Tibial nerve (tissue), 4 donors: ENCODE data around the gene MYO5C. TPM values are rescaled to one million over a fixed set of nuclear protein-coding genes. Genes with fewer than 3 reads are reported as not detected.
"Not testable (repeated sequence)": the region's sequence is repeated elsewhere in the genome, so short reads cannot be mapped to it uniquely, and the experiment has no call there.

Experiments used
- DNase-seq, 2 donors: peaks; one replicate each; pipeline ENCODE4 v3.0.0-alpha.2; 2019; ENCODE audit warnings: low spot score in 2 of 2
- H3K27ac ChIP-seq, 4 donors: fragments of 200-600 bp; sonication (generic) in 3 of 4; one replicate each; pipeline ENCODE4 v1.5.1; 2017 to 2019; ENCODE audit warnings: mild to moderate bottlenecking in 1 of 4
- H3K27me3 ChIP-seq, 2 donors: fragments of 200-600 bp; sonication (generic) in 1 of 2; one replicate each; pipeline versions ENCODE4 v1.5.1 to v1.6.0; 2017 to 2019
- H3K36me3 ChIP-seq, 3 donors: fragments of 200-600 bp; sonication (generic); one replicate each; pipeline ENCODE4 v1.5.1; 2018 to 2019
- H3K4me1 ChIP-seq, 4 donors: fragments of 200-600 bp; sonication (generic) in 3 of 4; one replicate each; pipeline ENCODE4 v1.5.1; 2017 to 2019
- H3K4me3 ChIP-seq, 4 donors: fragments of 200-600 bp; sonication (generic) in 3 of 4; one replicate each; pipeline ENCODE4 v1.5.1; 2017 to 2019; ENCODE audit warnings: mild to moderate bottlenecking in 1 of 4, moderate library complexity in 1 of 4
- H3K9me3 ChIP-seq, 4 donors: fragments of 200-600 bp; sonication (generic) in 3 of 4; one replicate each; pipeline ENCODE4 v1.5.1; 2017 to 2019
- EP300 ChIP-seq, 2 donors: sonication (generic); formaldehyde crosslinking; IDR thresholded peaks; one replicate each; pipeline ENCODE4 v1.6.1; 2017; ENCODE audit warnings: antibody characterized with exemption in 2 of 2, mild to moderate bottlenecking in 1 of 2
- POLR2A ChIP-seq, 2 donors: fragments of 450-650 bp; IDR thresholded peaks; one replicate each; pipeline ENCODE4 v1.6.1; 2017; ENCODE audit warnings: antibody characterized with exemption in 2 of 2, mild to moderate bottlenecking in 2 of 2, moderate library complexity in 2 of 2
- WGBS, 2 donors: methylation state at CpG; one replicate each; pipeline ENCODE4 v1.1.5; 2018; 5-methylcytosine and 5-hydroxymethylcytosine counted together
- total RNA-seq, 4 donors: library from RNA; depleted of rRNA; stranded (reverse); fragments of >200 nt; gene quantifications; one replicate each; pipeline ENCODE4 v1.1.0, GENCODE V29; 2016
- TF ChIP-seq, protein P1 (sequence below), 5 experiments: fragments of 200-600 bp in 3 of 5; fragments of 450-650 bp in 2 of 5; sonication (generic) in 3 of 5; IDR thresholded peaks; one replicate each; pipeline ENCODE4 v1.5.1; 2016 to 2019; ENCODE audit warnings: antibody characterized with exemption in 5 of 5, mild to moderate bottlenecking in 3 of 5, moderate library complexity in 2 of 5

Gene MYO5C
- total RNA-seq, 4 donors from 2014 or later = 9.8 to 39.3 (median 12.6) TPM

DNA sequence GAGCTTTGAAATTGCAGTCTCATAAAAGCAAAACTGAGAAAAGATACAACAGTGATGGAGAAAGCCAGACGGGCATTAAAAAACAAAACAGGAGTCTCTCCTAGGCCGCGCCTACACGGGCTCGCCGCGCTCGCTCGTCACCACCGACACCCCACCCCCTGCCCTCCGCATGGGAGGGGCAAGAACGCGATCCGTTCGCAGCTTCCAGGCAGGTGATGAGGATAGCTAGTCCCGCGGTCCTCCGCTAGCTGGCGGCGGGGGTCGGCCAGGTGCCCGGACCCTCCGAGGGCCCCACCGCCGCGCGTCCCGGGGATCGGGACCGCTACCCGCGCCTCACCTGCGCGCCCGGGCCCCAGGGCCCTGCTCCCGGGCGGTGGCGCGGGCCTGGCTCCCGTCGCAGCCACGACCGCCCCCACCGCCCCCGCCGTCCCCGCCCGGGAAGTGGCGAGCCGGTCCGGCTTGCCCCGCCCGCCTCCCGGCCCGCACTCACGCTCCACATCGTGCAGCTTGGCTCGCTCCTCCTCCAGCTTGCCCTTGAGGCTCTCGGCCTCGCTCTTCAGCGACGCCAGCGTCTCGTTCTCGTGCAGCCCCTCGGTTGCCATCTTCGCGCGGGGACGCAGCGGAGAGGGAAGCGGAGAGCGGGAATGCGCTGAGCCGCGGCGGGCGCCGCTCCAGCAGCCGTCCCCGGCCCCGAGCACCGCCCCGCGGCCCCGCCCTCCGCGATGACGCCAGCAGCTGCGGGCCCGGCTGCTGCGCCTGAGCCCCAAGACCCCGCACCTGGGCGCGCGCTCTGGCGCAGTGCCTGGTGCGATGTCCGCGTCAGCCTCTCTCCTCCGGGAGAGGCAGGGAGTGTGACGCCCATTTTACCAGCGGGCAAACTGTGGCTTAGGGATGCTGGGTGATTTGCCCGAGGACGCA is 116.1 kb downstream of the MYO5C start:
- 1% methylated on average over 23 to 74 of the region's 105 CpGs for WGBS, 2 donors
- H3K27ac ChIP-seq = peak overlapping the region; percentile 50 to 92 (median 74)
- no peaks in the 10 kb centered on the region for H3K27me3 ChIP-seq
- DNase-seq = peak; percentile 52 to 62
- no peaks in the 10 kb centered on the region for H3K36me3 ChIP-seq
- TF ChIP-seq EP300 (IDR thresholded peaks at IDR 0.05) (peak; percentile 26 to 44), POLR2A (IDR thresholded peaks at IDR 0.05) (peak in 1 of 2 donors; percentile 32)
- TF ChIP-seq, protein P1, sequence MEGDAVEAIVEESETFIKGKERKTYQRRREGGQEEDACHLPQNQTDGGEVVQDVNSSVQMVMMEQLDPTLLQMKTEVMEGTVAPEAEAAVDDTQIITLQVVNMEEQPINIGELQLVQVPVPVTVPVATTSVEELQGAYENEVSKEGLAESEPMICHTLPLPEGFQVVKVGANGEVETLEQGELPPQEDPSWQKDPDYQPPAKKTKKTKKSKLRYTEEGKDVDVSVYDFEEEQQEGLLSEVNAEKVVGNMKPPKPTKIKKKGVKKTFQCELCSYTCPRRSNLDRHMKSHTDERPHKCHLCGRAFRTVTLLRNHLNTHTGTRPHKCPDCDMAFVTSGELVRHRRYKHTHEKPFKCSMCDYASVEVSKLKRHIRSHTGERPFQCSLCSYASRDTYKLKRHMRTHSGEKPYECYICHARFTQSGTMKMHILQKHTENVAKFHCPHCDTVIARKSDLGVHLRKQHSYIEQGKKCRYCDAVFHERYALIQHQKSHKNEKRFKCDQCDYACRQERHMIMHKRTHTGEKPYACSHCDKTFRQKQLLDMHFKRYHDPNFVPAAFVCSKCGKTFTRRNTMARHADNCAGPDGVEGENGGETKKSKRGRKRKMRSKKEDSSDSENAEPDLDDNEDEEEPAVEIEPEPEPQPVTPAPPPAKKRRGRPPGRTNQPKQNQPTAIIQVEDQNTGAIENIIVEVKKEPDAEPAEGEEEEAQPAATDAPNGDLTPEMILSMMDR (IDR thresholded peaks at IDR 0.05) = peak in 1 of 5 experiments; percentile 29
- H3K4me3 ChIP-seq = peak overlapping the region; percentile 68 to 86 (median 78)
- H3K4me1 ChIP-seq = peaks cover 0 to 15% (median 5%) of the 10 kb centered on the region in 4 donors
- no peaks in the 10 kb centered on the region for H3K9me3 ChIP-seq

DNA sequence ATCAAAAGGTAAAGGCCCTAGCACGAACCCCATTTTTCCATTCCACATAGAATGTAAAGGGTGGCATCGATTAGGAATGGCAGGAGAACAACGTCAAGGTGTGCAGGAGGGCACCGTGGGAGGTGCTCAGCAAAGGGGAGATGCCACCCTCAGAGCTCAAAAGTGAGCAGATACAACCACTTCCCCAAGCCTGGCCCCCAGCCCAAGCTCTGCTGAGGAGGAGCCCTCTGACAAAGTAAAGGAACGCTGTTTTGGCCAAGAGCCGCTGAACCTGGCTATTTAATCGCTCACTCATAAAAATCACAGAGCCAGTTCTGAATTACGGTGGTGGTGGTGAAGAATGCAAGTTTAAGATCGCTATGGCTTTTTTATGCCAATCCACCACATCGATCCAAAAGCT is 116.8 kb downstream of the MYO5C start:
- DNase-seq = no peak

DNA sequence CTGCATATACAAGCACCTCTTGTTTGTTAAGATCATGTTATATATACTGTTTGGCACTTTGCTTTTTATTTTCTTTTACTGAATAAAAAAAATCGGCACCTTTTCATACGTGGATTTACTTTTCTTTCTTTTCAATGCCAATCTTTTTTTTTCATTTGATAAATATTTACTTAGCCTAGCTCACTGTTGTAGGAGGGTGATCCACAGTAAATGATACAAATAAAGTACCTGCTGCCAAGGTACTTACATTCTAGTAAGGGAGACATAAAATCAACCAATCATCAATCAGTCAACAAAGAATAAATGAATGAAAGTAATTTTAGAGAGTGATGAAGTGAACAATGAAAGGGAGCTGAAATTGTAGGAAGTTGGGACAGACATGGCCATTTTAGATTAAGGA is 122.7 kb downstream of the MYO5C start:
- Histone ChIP-seq H3K4me1 (peaks cover 0 to 9% (median 0%) of the 10 kb centered on the region in 4 donors), H3K4me3 (no peak overlapping the region), H3K27ac (no peak overlapping the region), H3K9me3 (no peaks in the 10 kb centered on the region), H3K27me3 (no peaks in the 10 kb centered on the region), H3K36me3 (no peaks in the 10 kb centered on the region)
- TF ChIP-seq, protein P1 (IDR thresholded peaks at IDR 0.05) = no peak
- no peak for TF ChIP-seq EP300 (IDR thresholded peaks at IDR 0.05)
- TF ChIP-seq POLR2A (IDR thresholded peaks at IDR 0.05) = no peak
- 83 to 89% methylated on average over 2 of the region's 2 CpGs for WGBS, 2 donors
- DNase-seq = no peak

More for the DNA sequence above, 116.8 kb downstream of the MYO5C start:
- no peak for TF ChIP-seq POLR2A (IDR thresholded peaks at IDR 0.05)
- TF ChIP-seq, protein P1 (IDR thresholded peaks at IDR 0.05) = no peak
- TF ChIP-seq EP300 (IDR thresholded peaks at IDR 0.05) = no peak
- Histone ChIP-seq H3K27ac (peak overlapping the region in 2 of 4 donors; percentile 89 to 92), H3K9me3 (no peaks in the 10 kb centered on the region), H3K4me3 (peak overlapping the region; percentile 68 to 86 (median 78)), H3K27me3 (no peaks in the 10 kb centered on the region), H3K36me3 (no peaks in the 10 kb centered on the region), H3K4me1 (peaks cover 0 to 15% (median 5%) of the 10 kb centered on the region in 4 donors)
- 25 to 26% methylated on average over 10 of the region's 10 CpGs for WGBS, 2 donors

DNA sequence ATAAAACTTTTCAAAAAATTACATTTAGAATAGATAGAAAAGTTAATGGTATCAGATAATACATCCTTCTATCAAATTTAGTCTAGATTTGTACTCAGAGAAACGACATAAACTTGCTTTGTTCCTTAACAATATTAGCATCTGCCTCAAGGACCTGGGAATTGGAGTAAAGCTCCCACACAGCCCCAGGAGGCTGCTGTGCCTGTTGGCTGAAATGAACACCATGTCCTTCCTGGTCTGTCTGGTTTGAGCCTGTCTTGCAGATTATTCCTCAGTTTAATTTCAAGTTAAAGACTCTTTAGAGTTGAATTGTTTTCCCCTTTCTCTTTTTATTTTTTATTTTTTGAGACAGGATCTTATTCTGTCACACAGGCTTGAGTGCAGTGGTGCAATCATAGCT is 123.8 kb downstream of the MYO5C start:
- no peak overlapping the region for H3K4me3 ChIP-seq
- DNase-seq = no peak
- H3K9me3 ChIP-seq = no peaks in the 10 kb centered on the region
- WGBS, 2 donors = 16 to 19% methylated on average over 1 of the region's 1 CpG
- peaks cover 0 to 9% (median 0%) of the 10 kb centered on the region in 4 donors for H3K4me1 ChIP-seq
- no peaks in the 10 kb centered on the region for H3K27me3 ChIP-seq
- H3K27ac ChIP-seq = no peak overlapping the region
- TF ChIP-seq POLR2A (IDR thresholded peaks at IDR 0.05) = no peak
- TF ChIP-seq EP300 (IDR thresholded peaks at IDR 0.05) = no peak
- TF ChIP-seq, protein P1 (IDR thresholded peaks at IDR 0.05) = no peak
- no peaks in the 10 kb centered on the region for H3K36me3 ChIP-seq

DNA sequence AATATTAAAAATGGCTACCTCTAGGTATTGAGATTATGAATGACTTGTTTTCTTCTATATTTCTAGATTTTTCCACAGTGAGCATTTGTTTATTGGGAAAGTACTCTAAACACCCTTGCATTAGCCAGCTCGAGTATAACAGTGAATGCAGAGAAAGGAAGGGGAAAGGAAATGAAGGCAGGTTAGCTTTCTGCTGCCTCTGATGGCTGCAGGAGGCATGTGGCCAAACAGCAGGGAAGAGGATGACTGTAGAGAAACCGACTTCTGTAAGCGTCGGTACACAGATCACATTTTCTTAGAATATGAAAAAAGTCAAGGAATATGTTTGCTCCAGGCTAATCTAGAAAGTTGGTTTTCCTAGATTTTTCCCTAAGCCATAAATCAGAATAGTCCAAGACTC is 124.2 kb downstream of the MYO5C start:
- DNase-seq = no peak
- no peaks in the 10 kb centered on the region for H3K9me3 ChIP-seq
- H3K27me3 ChIP-seq = no peaks in the 10 kb centered on the region
- TF ChIP-seq POLR2A (IDR thresholded peaks at IDR 0.05) (no peak), EP300 (IDR thresholded peaks at IDR 0.05) (no peak)
- TF ChIP-seq, protein P1 (IDR thresholded peaks at IDR 0.05) = no peak
- WGBS, 2 donors = 9 to 25% methylated on average over 4 of the region's 4 CpGs
- H3K27ac ChIP-seq = no peak overlapping the region
- H3K4me1 ChIP-seq = peaks cover 0 to 9% (median 0%) of the 10 kb centered on the region in 4 donors
- H3K4me3 ChIP-seq = no peak overlapping the region
- H3K36me3 ChIP-seq = no peaks in the 10 kb centered on the region

DNA sequence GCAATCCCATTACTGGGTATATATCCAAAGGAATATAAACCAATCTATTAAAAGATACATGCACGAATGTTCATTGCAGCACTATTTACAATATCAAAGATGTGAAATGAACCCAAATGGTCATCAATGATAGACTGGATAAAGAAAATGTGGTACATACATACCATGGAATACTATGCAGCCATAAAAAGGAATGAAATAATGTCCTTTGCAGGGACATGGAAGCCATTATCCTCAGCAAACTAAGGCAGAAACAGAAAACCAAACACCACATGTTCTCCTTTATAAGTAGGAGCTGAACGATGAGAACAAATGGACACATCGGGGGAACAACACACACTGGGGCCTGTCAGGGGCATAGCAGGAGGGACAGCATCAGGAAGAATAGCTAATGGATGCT is 125.4 kb downstream of the MYO5C start:
- not testable (repeated sequence) for H3K36me3 ChIP-seq, H3K4me3 ChIP-seq, H3K27ac ChIP-seq, H3K9me3 ChIP-seq, H3K4me1 ChIP-seq, DNase-seq, H3K27me3 ChIP-seq
- WGBS, 2 donors = 95 to 97% methylated on average over 3 of the region's 3 CpGs

DNA sequence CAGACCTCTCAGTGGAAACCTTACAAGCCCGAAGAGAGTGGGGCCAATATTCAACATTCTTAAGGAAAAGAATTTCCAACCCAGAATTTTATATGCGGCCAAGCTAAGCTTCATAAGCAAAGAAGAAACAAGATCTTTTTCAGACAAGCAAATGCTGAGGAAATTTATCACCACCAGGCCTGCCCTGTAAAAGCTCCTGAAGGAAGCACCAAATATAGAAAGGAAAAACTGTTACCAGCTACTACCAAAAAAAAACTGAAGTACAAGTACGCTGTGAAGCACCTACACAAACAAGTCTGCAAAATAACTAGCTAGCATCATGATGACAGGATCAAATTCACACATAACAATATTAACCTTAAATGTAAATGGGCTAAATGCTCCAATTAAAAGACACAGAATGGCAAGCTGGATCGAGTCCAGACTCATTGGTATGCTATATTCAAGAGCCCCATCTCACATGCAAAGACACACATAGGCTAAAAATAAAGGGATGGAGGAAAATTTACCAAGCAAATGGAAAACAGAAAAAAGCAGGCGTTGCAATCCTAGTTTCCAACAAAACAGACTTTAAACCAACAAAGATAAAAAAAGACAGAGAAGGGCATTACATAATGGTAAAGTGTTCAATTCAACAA is 130.0 kb downstream of the MYO5C start:
- not testable (repeated sequence) for H3K4me3 ChIP-seq, H3K27ac ChIP-seq, H3K4me1 ChIP-seq, H3K27me3 ChIP-seq, DNase-seq, H3K36me3 ChIP-seq, H3K9me3 ChIP-seq
- WGBS, 2 donors = 85 to 88% methylated on average over 5 of the region's 5 CpGs
